ENCODE results near the gene PPP1R26.

GRCh38 chr9:135454737-135455136 lies 24.8 kb upstream of the PPP1R26 start:
- TF ChIP-seq JUND (IDR thresholded peaks at IDR 0.05; ENCODE audit: borderline replicate concordance, low read depth, low read length) (no peak), JUND (tag; IDR thresholded peaks at IDR 0.05; ENCODE audit: borderline replicate concordance, low read depth, low read length) (no peak), ZNF592 (IDR thresholded peaks at IDR 0.05) (no peak), HNRNPK (IDR thresholded peaks at IDR 0.05; ENCODE audit: low read depth, low read length, poor library complexity, severe bottlenecking) (no peak), CTCF (IDR thresholded peaks at IDR 0.05 in 2 of 3, conservative IDR thresholded peaks at IDR 0.05 in 1 of 3; ENCODE audit: insufficient read depth in 2 of 3, low read depth in 1 of 3, low read length in 3 of 3) (no peak), CC2D1A (IDR thresholded peaks at IDR 0.05) (no peak), HDGF (IDR thresholded peaks at IDR 0.05) (no peak)

All from K562 (cell line).